ENCODE results near the gene MBD6. TPM values are rescaled to one million over a fixed set of nuclear protein-coding genes. Genes with fewer than 3 reads are reported as not detected.

The MBD6 gene
- polyA plus RNA-seq, 1 donor (not counting 4 experiments of a cell fraction or from before 2014, with no cell fraction given): 1.8 TPM

DNA sequence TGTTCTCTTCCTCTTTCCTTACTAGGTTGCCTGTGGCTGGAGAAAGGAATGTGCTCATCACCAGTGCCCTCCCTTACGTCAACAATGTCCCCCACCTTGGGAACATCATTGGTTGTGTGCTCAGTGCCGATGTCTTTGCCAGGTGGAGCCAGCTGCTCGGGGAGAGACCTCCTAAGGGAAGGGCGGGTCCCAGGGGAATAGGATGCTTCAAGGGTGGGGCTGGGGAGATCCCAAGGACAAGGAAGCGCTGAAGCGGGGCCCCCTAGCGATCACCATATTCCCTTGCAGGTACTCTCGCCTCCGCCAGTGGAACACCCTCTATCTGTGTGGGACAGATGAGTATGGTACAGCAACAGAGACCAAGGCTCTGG, 24.5 kb upstream of the MBD6 start:
- Histone ChIP-seq H3K9me1 (ENCODE audit: control insufficient read depth, extremely low read depth, insufficient read depth, low read length) (no peaks in the 10 kb centered on the region), H3K9ac (ENCODE audit: control insufficient read depth, extremely low read depth, insufficient read depth, low read length) (no peak overlapping the region), H3K4me1 (ENCODE audit: control insufficient read depth, extremely low read depth, insufficient read depth, low read length) (no peaks in the 10 kb centered on the region), H3K4me3 (ENCODE audit: control insufficient read depth in 2 of 3, extremely low read depth in 1 of 3, insufficient read depth in 2 of 3, low read depth in 1 of 3, low read length in 3 of 3) (no peak overlapping the region), H3K27ac (ENCODE audit: control insufficient read depth, insufficient read depth, low read length) (no peak overlapping the region), H3K36me3 (ENCODE audit: control insufficient read depth in 2 of 2, extremely low read depth in 1 of 2, insufficient read depth in 2 of 2, low read length in 2 of 2) (peaks cover 25 to 42% of the 10 kb centered on the region in 2 experiments), H3K27me3 (ENCODE audit: control insufficient read depth, extremely low read depth, insufficient read depth, low read length) (no peaks in the 10 kb centered on the region), H3K9me3 (ENCODE audit: control insufficient read depth, low read depth, low read length) (no peaks in the 10 kb centered on the region), H3K4me2 (ENCODE audit: control insufficient read depth, extremely low read depth, insufficient read depth, low read depth, low read length) (no peak overlapping the region), H4K20me1 (ENCODE audit: control insufficient read depth, extremely low read depth, insufficient read depth, low read length) (no peaks in the 10 kb centered on the region), H2AFZ (ENCODE audit: control insufficient read depth, low read length) (no peak overlapping the region), H3K79me2 (ENCODE audit: control insufficient read depth, insufficient read depth, low read length) (no peaks in the 10 kb centered on the region)
- FAIRE-seq (no peak), DNase-seq (ENCODE audit: low read depth, low spot score) (no peak)
- dilution Hi-C loops (cut with MboI; ENCODE audit: extremely low pct_ligation_motif_present, low sequenced_read_pairs): no loop called here
- no peak for TF ChIP-seq EZH2 (IDR thresholded peaks at IDR 0.05; ENCODE audit: low read length)
- TF ChIP-seq, protein P1, sequence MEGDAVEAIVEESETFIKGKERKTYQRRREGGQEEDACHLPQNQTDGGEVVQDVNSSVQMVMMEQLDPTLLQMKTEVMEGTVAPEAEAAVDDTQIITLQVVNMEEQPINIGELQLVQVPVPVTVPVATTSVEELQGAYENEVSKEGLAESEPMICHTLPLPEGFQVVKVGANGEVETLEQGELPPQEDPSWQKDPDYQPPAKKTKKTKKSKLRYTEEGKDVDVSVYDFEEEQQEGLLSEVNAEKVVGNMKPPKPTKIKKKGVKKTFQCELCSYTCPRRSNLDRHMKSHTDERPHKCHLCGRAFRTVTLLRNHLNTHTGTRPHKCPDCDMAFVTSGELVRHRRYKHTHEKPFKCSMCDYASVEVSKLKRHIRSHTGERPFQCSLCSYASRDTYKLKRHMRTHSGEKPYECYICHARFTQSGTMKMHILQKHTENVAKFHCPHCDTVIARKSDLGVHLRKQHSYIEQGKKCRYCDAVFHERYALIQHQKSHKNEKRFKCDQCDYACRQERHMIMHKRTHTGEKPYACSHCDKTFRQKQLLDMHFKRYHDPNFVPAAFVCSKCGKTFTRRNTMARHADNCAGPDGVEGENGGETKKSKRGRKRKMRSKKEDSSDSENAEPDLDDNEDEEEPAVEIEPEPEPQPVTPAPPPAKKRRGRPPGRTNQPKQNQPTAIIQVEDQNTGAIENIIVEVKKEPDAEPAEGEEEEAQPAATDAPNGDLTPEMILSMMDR (optimal IDR thresholded peaks at IDR 0.05 in 1 of 3, IDR thresholded peaks at IDR 0.05 in 1 of 3, conservative IDR thresholded peaks at IDR 0.05 in 1 of 3; ENCODE audit: extremely low read depth in 1 of 3, insufficient read depth in 2 of 3, low read length in 3 of 3): peak in 1 of 3 experiments; percentile 0

DNA sequence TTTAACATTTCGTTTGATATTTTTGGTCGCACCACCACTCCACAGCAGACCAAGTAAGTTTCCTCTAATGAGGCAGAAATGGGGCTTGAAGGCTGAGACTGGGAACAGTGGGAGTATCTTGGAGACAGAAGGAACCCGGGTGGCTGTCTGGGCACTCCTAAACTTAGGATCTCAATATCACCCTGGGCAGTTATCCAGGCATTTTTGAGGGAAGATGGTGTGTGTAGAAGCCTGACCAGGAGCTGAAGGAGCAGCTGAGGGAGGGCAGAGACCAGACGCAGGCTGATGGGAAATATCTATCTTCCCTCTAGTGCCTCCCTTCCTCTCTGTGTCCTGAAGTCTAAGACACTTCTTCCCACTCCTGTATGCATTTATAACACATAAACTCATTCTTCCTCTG, 24.1 kb upstream of the MBD6 start:
- TF ChIP-seq EZH2 (IDR thresholded peaks at IDR 0.05; ENCODE audit: low read length): no peak
- TF ChIP-seq, protein P1 (optimal IDR thresholded peaks at IDR 0.05 in 1 of 3, IDR thresholded peaks at IDR 0.05 in 1 of 3, conservative IDR thresholded peaks at IDR 0.05 in 1 of 3; ENCODE audit: extremely low read depth in 1 of 3, insufficient read depth in 2 of 3, low read length in 3 of 3): no peak
- Histone ChIP-seq H3K27ac (ENCODE audit: control insufficient read depth, insufficient read depth, low read length) (no peak overlapping the region), H2AFZ (ENCODE audit: control insufficient read depth, low read length) (no peak overlapping the region), H3K9ac (ENCODE audit: control insufficient read depth, extremely low read depth, insufficient read depth, low read length) (no peak overlapping the region), H3K4me2 (ENCODE audit: control insufficient read depth, extremely low read depth, insufficient read depth, low read depth, low read length) (no peak overlapping the region), H3K4me3 (ENCODE audit: control insufficient read depth in 2 of 3, extremely low read depth in 1 of 3, insufficient read depth in 2 of 3, low read depth in 1 of 3, low read length in 3 of 3) (no peak overlapping the region), H3K36me3 (ENCODE audit: control insufficient read depth in 2 of 2, extremely low read depth in 1 of 2, insufficient read depth in 2 of 2, low read length in 2 of 2) (peaks cover 25 to 44% of the 10 kb centered on the region in 2 experiments), H3K27me3 (ENCODE audit: control insufficient read depth, extremely low read depth, insufficient read depth, low read length) (no peaks in the 10 kb centered on the region), H3K4me1 (ENCODE audit: control insufficient read depth, extremely low read depth, insufficient read depth, low read length) (no peaks in the 10 kb centered on the region), H3K79me2 (ENCODE audit: control insufficient read depth, insufficient read depth, low read length) (no peaks in the 10 kb centered on the region), H3K9me3 (ENCODE audit: control insufficient read depth, low read depth, low read length) (no peaks in the 10 kb centered on the region), H4K20me1 (ENCODE audit: control insufficient read depth, extremely low read depth, insufficient read depth, low read length) (no peaks in the 10 kb centered on the region), H3K9me1 (ENCODE audit: control insufficient read depth, extremely low read depth, insufficient read depth, low read length) (no peaks in the 10 kb centered on the region)
- no peak for FAIRE-seq
- no peak for DNase-seq (ENCODE audit: low read depth, low spot score)
- dilution Hi-C loops (cut with MboI; ENCODE audit: extremely low pct_ligation_motif_present, low sequenced_read_pairs): no loop called here

All from keratinocyte (primary cell).